ENCODE measurements around the gene SPRR1A. TPM values are rescaled to one million over a fixed set of nuclear protein-coding genes. Genes with fewer than 3 reads are reported as not detected.

The SPRR1A gene, protein sequence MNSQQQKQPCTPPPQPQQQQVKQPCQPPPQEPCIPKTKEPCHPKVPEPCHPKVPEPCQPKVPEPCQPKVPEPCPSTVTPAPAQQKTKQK
- polyA plus RNA-seq (ENCODE audit: insufficient read length in 10 of 10) = 1 to 10 TPM in 1 of 10 donors, not detected in 9; 4.3 TPM
- long read RNA-seq, donor 1 = 0 reads
- long read RNA-seq, donor 2 = 0 reads
- long read RNA-seq, donor 3 = 0 reads
- long read RNA-seq, donor 4 = 0 reads
- long read RNA-seq, donor 5 = 0 reads
- long read RNA-seq, donor 6 = 0 reads
- long read RNA-seq, donor 7 = 0 reads
- long read RNA-seq, donor 8 = 0 reads
- long read RNA-seq, donor 9 = 0 reads

GRCh38 chr1:152983743-152984142, at the start of gene SPRR1A:
TSS of gene SPRR1A (plus strand) at chr1:152984081. CDS start at chr1:152985231, 1,150 bp downstream.
- no peak for DNase-seq

DNA sequence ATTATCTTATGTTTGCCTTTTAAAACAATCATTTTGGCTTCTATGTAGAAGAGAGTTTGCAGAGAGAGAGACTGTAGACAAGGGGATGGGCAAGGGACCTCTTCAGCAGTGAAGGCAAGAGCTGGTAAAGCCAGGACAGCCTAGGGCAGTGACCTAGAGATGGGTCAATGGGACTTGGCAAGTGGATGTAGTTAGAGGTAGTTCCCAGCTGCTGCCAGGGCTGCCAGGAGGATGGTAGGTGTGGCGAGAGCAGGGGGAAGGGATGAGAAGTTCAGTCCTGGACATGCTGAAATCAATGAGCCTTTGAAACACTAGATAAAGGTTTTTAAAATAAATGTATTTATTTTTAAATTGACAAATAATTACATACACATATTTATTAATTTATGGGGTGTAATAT, 43.3 kb upstream of the SPRR1A start:
- no peak for DNase-seq

DNA sequence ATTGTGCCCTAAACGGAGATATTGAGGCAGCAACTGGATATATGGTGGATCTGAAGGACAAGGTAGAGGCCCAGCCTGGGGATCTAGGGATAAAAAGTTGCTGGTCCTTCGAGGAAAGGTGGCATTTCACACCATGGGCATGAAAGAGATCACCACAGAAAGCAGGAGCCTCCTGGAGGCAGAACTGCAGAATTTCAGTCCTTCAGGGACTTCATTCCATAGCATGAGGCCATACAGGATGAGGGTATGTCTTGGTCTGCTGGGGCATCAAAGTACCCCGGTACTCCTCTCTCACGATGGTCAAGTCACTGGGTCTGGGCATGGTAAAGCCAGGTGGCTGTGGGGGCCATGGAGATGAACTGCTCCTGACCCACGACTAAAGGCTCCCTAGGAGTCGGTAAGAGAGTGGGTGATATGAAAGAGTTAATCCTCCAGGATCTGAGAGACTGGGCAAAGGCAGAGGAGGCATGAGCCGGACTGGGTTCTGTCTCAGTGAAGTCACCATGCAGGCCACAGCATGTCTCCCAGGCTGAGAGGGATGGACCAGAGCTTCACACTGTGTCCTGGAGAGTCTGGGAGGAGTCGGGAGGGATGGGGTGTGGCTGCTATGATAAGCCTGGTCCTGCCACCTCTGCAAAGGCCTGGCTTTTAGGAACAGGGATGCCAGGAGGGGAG, 42.7 kb upstream of the SPRR1A start:
- DNase-seq = no peak

- no peak for DNase-seq
Measured at GRCh38 chr1:152942161-152942560, 41.7 kb upstream of the SPRR1A start.

GRCh38 chr1:152946248-152946647, 37.6 kb upstream of the SPRR1A start:
- DNase-seq = no peak

DNA sequence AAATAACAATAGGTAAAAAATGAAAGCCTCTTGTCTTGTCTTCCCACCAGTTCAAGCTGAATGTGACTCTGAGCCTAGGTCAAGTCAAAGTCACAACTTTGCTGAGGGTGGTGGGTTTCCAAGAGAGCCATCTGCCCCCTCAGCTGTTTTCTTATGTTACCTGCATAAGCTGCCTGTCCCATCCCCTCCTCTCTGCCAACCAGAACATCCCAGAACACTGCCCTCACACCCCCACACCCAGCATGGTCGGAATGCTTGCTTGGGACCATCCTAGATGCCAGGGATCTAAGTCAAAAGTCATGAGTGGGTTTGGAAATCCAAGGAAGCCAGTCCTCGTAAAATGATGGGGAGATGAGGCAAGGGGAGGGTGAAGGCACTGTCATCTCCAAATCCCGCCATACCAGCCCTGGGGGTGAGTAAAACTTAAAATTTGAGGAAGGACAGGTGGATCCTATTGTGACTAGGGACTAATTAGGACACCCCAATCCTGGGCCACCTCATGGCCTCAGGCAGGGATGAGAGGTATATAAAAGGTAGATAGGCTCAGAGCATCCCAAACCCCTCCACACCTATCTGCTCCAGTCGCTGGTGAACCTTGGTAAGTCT, 37.1 kb upstream of the SPRR1A start, which contains the start of gene SPRR5:
TSS of gene SPRR5 (plus strand) at position 556 of the 606 bp plus-strand sequence. CDS start 1,349 bp downstream, outside the sequence.
- no peak for DNase-seq

- DNase-seq = no peak
Measured at GRCh38 chr1:152951711-152952110, 32.2 kb upstream of the SPRR1A start.

DNA sequence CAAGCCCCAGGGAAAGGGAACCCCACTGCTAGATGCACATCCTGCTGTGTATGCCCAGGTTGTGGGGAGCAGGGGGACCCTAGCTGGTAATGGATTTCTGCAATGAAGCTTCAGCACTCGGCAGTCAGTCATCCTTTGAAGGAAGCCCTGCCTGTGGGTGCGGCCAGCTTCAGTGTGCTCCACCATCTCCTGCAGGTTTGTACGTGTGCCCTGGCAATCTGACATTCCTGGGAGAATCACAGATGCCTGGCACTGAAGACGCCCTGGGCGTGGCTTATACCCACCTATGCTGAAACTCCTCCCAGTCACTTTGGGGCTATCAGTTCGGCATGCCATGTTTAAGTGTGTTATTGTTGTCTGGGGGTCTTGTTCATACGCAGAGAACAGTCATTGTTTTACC, 30.1 kb upstream of the SPRR1A start:
- DNase-seq = no peak

GRCh38 chr1:152954436-152954835, 29.4 kb upstream of the SPRR1A start:
- no peak for DNase-seq

GRCh38 chr1:152957561-152957960, 26.3 kb upstream of the SPRR1A start:
- DNase-seq = no peak

- no peak for DNase-seq
Measured at GRCh38 chr1:152959273-152959672, 24.6 kb upstream of the SPRR1A start.

- no peak for DNase-seq
Measured at GRCh38 chr1:152959801-152960451, 24.0 kb upstream of the SPRR1A start.

- no peak for DNase-seq
Measured at GRCh38 chr1:152960452-152961044, 23.3 kb upstream of the SPRR1A start.

- DNase-seq = no peak
Measured at GRCh38 chr1:152961226-152961891, 22.5 kb upstream of the SPRR1A start.

GRCh38 chr1:152962876-152963415, 20.9 kb upstream of the SPRR1A start:
- no peak for DNase-seq

DNA sequence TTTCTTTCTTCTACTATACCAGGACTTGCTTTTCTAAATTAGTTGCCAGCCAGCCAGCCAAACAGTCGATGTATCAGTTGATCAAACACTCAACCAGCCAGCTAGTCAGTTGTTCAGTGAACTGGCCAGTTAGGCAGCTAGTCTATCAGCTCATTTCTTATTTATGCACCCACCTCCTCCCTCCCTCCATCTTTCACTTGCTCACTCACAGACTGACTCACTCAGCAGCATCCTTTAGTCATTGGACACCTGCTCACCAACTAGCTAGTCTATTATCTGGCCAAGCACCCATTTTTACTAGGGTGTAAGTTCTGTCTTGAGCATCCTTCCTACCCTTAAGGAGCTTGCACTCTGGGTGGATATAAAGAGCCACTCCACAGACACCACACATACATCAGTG, 19.3 kb upstream of the SPRR1A start:
- no peak for DNase-seq

- DNase-seq = no peak
Measured at GRCh38 chr1:152965853-152966252, 18.0 kb upstream of the SPRR1A start.

DNA sequence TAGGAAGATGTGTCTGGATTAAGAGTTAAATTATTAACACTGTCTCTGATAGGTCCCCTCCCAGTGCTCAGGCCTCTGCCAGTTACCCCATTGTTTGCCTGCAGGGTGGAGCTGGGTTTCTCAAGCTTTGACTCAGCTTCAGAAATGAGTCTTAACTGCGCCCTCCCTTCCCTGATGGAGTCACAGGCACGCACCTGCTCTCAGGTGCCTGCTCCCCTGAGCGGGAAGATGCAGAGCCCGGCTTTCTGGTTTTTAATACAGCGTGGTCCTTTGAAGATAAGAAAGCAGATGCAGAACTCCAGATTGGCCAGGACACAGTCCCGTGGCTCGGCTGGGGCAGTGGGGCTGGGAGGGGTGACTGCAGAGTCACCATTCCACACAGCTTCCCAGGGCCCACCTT, 16.7 kb upstream of the SPRR1A start:
- DNase-seq = no peak

- no peak for DNase-seq
Measured at GRCh38 chr1:152968248-152968647, 15.6 kb upstream of the SPRR1A start.

DNA sequence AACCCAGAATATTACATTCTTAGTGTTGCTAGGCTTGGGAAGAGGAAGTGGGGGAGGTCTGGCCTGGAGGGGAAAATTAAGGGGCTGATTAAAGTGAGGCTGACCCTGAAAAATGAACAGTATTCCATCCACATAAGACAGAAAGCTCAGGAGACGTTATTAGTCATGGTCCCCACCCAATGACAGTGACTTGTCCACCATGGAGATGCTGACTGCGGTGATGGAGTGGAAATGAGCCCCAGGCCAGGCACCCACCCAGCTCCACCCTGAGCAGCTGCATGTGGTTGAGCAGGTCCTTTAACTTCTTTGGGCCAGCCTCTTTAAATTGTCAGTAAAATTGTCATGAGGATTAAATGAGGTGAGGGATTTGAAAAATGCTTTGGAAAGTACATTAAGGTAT, 14.8 kb upstream of the SPRR1A start:
- DNase-seq = no peak

DNA sequence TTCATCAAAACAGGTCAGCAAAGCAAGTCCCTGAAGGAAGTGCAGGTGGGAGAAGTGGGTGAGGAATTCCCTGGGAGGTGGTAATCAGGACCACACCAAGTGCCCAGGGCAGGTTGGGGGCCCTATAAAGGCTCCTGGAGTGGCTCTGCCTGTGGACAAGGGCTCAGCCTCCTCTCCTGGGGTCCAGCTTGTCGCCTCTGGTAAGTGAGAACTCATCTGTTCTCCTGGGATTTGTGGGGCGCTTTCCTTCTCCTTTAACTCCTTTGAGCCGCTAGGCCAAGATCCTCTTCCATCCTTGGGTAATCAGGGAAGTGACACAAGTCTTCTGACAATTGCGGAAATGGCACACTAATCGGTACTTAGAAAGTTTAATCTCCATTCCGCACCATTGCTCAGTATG, 13.4 kb upstream of the SPRR1A start, which contains the start of gene SPRR4:
TSS of gene SPRR4 (plus strand) at position 154 of the 400 bp plus-strand sequence. CDS start 1,243 bp downstream, outside the sequence.
- DNase-seq = no peak

All from muscle of back (tissue), 13 donors.